ENCODE measurements around the gene DCD.
"Not testable (repeated sequence)": the region's sequence is repeated elsewhere in the genome, so short reads cannot be mapped to it uniquely, and the experiment has no call there.

Gene DCD

DNA sequence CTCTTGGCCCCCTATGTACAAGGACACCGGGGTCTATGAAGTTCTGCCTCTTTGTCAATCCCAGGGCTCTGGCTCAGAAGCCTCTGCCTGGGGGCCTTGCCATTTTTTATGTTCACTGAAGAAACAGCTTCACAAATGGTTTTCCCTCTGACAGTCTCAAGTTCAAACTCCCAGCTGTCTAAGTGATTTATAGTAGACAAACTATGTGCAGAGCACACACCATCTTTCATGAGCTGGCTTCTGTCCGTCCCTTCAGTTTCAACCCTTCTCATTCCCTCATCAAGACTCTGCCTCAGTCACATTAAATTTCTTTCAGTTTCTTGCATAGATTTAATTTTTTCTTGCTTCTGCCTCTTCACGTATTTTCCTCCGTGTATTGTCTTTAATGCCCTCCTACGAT lies 2.7 kb upstream of the DCD start:
- TF ChIP-seq, protein P1, sequence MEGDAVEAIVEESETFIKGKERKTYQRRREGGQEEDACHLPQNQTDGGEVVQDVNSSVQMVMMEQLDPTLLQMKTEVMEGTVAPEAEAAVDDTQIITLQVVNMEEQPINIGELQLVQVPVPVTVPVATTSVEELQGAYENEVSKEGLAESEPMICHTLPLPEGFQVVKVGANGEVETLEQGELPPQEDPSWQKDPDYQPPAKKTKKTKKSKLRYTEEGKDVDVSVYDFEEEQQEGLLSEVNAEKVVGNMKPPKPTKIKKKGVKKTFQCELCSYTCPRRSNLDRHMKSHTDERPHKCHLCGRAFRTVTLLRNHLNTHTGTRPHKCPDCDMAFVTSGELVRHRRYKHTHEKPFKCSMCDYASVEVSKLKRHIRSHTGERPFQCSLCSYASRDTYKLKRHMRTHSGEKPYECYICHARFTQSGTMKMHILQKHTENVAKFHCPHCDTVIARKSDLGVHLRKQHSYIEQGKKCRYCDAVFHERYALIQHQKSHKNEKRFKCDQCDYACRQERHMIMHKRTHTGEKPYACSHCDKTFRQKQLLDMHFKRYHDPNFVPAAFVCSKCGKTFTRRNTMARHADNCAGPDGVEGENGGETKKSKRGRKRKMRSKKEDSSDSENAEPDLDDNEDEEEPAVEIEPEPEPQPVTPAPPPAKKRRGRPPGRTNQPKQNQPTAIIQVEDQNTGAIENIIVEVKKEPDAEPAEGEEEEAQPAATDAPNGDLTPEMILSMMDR (conservative IDR thresholded peaks at IDR 0.05), result no peak
- H3K27ac ChIP-seq, result no peak overlapping the region

DNA sequence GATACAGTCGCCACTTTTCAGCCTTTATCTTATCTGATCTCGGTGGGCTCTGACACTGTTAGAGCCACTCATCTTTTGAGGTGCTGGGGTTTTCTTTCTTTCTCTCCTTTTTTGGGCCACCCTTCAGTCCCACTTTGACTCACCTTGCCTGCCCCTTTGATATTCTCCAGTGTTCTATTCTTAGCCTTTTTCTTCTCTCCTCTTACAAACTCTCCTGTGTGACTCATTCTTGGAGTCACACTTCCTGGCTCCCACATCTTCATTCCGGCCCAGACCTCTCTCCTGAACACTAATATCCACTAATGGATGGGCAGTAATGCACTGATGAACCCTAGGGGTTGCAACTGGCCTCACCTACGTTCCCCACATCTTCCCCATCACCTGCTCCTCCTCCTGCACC lies 2.2 kb upstream of the DCD start:
- TF ChIP-seq, protein P1 (conservative IDR thresholded peaks at IDR 0.05), result no peak
- no peak overlapping the region for H3K27ac ChIP-seq

DNA sequence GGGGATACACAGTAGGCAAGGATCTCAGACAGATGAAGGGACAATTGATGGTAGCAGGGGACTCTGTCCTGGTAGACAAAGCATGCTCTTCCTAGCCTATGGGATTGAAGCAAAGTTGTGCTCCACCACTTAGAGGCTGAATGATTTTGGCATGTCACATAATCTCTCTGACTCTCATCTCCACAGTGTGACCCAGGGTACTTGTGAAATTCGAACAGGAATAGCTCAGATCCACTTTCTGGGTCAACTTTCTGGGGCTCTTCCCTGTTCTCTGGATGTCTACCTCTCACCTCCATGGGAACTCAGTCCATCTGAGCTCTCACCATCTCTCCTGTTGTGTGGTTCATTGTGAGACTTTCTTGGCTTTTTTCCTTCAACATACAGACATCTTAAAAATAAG lies 1.7 kb upstream of the DCD start:
- no peak overlapping the region for H3K27ac ChIP-seq
- TF ChIP-seq, protein P1 (conservative IDR thresholded peaks at IDR 0.05), result no peak

DNA sequence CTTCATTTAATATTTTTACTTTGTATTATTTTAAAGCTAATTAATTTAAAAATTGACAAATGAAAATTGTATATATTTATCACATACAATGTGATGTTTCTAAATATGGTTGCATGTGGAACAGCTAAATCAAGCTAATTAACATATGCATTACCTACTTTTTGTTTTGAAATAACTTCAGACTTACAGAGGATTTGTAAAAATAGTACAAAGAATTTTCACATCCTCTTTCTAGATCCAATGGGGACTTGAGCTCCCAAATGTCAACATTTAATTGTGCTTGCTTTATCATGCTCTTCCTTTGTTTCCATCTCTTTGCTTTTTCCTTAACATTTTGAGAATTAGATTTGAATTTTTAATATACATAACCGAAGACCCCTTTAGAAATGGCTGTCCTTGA lies 6.6 kb downstream of the DCD start:
- H3K27ac ChIP-seq, result no peak overlapping the region
- TF ChIP-seq, protein P1 (conservative IDR thresholded peaks at IDR 0.05), result no peak

DNA sequence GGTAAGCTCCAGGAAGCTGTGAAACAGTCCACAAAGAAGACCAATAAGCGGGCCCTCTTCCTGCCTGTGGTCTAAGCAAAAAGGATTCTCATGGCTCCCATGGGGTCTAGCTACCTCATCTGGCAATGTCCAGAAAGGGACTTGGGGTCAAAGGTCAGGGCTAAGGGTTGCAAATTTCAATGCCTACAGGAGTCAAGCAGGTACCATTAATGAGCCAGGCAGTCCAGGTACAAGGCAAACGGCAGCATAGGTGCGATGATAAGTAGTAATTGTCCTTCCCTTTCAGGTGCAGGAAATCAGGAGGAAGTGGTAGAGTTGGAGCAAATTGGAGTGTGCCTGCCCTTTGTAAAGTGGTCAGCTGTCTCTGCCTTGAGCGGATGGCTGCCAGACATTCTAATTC lies 7.1 kb downstream of the DCD start:
- TF ChIP-seq, protein P1 (conservative IDR thresholded peaks at IDR 0.05), result no peak

DNA sequence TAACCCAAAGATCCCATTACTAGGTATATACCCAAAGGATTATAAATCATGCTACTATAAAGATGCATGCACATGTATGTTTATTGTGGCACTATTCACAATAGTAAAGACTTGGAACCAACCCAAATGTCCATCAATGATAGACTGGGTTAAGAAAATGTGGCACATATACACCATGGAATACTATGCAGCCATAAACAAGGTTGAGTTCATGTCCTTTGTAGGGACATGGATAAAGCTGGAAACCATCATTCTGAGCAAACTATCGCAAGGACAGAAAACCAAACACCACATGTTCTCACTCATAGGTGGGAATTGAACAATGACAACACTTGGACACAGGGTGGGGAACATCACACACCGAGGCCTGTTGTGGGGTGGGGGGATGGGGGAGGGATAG lies 9.1 kb downstream of the DCD start:
- not testable (repeated sequence) for H3K27ac ChIP-seq

More for the DNA sequence above, 7.1 kb downstream of the DCD start:
- no peak overlapping the region for H3K27ac ChIP-seq

DNA sequence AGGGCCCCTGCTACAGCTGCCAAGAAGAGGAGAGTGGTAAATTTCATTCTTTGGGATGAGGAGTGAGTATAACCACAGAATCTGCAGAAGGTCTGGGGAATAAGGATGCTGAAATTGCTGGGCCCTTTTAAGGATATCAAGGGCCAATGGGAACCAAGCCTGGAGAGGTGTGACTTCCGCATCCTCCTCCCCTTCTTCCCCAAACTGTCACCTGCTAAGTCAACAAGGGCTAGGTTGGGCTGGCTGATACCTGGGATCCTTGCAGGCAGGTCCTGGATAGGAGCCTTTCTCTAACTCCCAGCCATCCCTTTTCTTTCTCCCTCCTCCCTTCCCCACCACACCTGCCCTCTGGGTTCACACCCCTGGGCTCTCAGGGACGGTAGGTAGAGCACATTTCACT lies 13.4 kb downstream of the DCD start, which contains the start of gene LACRT:
Gene LACRT (minus strand): TSS at position 101 of the 400 bp plus-strand sequence. CDS start 54 bp downstream, at position 47.
- H3K27ac ChIP-seq, result no peak within 1 kb of the TSS
- TF ChIP-seq, protein P1 (conservative IDR thresholded peaks at IDR 0.05), result no peak

DNA sequence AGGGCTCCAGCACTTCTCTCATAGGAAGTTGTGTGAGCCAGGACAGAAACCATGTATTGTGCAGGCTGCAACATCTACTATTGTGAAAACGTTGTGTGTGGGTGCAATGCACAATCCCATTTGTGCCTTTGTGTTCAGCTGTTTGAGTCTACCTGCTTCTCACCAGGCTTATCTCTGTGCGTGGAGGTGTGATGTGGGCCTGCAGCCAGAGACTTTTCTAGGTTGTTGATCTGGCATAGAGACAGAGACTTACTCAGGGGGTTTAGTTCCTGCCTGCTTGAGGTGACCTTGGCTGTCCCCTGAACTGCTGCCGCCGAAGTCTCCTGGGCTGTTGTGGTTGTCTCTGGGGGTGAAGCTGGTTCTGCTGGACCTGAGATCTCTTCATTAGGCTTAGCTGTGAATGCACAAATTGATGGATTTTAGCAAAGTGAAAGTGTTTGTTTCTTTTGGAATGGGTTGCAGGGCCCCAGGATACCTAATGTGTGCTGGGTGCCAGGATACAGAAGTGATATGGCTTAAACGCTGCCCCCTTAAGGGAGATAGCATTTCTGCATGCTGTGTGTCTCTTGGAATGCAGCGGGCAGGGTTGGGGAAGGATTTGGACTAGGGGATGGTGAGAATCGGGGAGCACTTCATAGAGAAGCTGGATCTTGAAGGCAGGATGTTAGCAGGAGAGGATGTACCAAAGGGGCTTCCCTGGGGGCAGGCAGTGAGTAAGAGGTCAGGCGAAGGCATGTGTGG lies 16.0 kb downstream of the DCD start:
- TF ChIP-seq, protein P1 (conservative IDR thresholded peaks at IDR 0.05), result no peak; the same call in 1 of the 2 replicates
- H3K27ac ChIP-seq, result no peak overlapping the region
